Measurements from ENCODE around the gene PIP4K2C.
"Not testable (repeated sequence)": the region's sequence is repeated elsewhere in the genome, so short reads cannot be mapped to it uniquely, and the experiment has no call there.

The PIP4K2C gene

DNA sequence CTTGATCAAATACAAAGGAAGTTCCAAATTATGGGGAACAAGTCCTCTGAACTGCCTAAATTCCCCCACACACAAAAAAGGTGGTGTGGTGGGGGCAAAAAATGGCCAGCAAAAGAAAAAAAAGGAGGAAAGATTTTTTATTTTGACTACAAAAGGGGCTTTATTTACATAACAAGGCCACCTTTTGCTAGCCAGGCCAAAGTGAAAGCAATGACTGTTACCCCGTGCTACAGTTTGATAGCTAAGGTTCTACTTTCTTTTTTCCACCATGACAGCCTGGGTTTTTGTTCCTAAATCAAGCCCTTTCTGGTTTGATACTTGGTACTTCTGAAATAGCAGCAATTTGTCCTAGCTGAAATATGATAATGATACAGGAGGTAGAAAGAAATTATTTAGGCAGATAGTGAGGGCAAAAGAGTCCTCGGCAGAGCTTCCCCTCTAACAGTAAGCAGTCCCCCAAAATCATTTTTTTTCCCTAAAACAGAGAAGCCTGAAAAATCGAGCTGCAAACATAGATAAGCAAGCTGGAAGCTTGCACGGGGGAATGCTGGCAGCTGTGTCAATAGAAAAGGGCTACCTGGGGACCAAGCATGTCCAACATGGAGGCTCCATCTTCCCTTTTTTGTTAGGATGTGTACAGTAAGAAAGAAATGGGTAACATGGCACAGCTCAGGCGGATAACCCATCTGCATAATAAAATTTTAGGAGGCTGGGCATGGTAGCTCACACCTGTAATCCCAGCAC is 50.9 kb downstream of the PIP4K2C start:
- DNase-seq: peak; percentile 30

DNA sequence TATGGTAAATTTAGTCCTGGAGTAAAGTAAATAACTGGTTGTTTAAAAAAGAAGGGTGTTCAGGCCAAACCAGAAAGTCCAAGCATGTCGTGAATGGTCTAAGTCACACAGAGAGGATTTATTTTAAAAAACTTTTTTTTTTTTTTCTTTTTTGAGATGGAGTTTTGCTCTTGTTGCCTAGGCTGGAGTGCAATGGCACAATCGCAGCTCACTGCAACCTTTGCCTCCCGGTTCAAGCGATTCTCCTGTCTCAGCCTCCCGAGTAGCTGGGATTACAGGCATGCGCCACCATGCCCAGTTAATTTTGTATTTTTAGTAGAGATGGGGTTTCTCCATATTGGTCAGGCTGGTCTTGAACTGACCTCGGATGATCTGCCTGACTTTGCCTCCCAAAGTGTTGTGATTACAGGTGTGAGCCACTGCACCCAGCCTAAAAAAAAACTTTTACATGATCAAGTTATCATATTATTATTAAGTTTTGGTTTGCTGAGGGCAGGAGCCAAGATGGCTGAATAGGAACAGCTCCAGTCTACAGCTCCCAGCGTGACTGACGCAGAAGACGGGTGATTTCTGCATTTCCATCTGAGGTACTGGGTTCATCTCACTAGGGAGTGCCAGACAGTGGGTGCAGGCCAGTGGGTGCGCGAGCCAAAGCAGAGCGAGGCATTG is 55.1 kb downstream of the PIP4K2C start:
- peak; percentile 73 for DNase-seq

DNA sequence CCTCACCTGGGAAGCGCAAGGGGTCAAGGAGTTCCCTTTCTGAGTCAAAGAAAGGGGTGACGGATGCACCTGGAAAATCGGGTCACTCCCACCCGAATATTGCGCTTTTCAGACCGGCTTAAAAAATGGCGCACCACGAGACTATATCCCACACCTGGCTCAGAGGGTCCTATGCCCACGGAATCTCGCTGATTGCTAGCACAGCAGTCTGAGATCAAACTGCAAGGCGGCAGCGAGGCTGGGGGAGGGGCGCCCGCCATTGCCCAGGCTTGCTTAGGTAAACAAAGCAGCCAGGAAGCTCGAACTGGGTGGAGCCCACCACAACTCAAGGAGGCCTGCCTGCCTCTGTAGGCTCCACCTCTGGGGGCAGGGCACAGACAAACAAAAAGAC is 55.7 kb downstream of the PIP4K2C start:
- not testable (repeated sequence) for DNase-seq
